CD4-positive, alpha-beta T cell treated with Interleukin-15 for 1 hour (primary cell): ENCODE data around the gene BZW2.
"Not testable (repeated sequence)": the region's sequence is repeated elsewhere in the genome, so short reads cannot be mapped to it uniquely, and the experiment has no call there.

Experiments used
- DNase-seq: peaks from one replicate; pipeline ENCODE4 v3.0.0-alpha.2; 2020

The BZW2 gene

GRCh38 chr7:16675277-16675676, 29.3 kb downstream of the BZW2 start:
- no peak for DNase-seq

GRCh38 chr7:16677978-16678494, 32.1 kb downstream of the BZW2 start:
- no peak for DNase-seq

DNA sequence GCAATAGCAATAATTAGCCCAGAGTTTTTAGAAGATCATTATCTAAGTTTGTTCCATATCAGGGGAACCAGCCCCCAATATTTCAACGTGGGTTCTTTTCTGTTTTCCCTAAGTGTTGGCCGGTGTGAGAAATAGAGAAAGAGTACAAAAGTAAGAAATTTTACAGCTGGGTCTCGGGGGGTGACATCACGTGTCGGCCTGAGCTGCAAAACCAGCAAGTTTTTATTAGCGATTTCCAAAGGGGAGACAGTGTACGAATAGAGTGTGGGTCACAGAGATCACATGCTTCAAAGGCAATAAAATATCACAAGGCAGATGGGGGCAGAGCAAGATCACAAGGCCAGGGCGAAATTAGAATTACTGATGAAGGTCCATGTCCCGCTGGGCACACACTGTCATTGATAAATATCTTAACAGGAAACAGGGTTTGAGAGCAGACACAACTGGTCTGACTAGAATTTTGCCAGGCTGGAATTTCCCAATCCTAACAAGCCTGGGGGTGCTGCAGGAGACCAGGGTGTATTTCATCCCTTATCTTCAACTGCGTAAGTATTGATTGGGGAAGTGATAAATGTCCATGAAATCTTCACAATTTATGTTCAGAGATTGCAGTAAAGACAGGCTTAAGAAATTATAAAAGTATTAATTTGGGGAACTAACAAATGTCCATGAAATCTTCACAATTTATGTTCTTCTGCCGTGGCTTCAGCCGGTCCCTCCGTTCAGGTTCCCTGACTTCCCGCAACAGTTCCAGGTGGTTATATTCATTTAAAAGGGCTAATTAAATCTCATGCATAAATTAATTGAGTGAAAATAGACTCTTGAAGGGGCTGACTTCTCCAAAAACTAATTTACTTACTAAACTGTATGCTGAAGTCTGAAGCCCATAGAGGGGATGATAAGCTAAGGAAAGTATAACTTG, 32.9 kb downstream of the BZW2 start:
- not testable (repeated sequence) for DNase-seq

DNA sequence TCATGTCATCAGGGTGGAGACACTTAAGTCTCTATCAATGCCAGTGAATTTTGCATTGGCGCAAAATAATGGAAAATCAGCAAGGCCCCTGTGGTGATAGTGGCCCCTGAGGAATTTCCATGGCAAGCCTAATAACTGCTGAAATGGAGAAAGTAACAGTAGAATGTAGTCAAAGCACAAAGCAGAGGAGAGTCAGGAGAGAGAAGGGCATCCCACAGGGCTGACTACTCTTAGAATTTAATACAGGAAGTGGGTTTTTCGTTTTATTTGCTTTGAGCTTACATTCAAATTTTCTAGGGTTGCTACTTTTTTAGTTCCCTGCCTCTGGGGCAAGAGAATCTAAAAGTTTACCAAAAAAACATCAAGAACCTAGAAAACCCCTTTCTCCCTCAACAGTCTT, 39.0 kb downstream of the BZW2 start:
- no peak for DNase-seq

GRCh38 chr7:16685535-16685934, 39.6 kb downstream of the BZW2 start:
- DNase-seq, result no peak

DNA sequence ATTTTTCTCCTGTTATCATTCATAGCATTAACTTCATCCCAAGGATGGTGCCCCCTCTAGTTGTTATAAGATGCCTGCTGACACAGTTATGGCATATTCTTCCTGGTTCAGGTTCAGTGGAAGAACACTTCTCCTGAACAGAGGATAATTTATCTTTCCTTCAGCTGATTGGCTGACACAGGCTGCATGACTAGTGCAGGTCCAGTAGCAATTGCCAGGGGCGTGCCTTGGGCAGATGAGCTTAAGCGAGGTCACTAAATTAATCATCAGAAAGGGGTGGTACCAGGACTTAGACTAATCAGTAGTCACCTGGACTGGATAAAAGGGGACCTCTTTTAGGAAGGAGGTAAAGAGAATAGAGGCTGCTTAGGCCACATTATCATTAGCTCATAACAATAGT, 42.3 kb downstream of the BZW2 start:
- DNase-seq, result no peak

DNA sequence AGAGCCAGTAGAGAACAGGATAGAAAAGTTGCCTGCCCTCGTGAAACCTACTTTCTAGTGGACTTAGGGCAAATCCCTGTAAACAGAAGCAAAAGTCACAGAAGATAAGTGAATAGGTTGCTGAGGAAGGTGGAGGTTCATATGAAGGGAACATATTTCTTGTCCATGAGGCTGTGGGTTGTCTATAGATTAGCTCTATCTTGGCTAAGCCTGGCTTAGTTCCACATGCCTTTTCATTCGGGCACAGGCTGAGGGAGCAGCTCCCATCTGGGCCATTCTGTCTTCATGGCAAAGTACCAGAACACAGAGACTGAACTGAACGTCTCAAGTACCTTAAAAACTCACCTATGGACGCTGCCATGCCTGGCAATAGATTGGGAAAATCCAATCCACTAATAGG, 45.3 kb downstream of the BZW2 start:
- no peak for DNase-seq

DNA sequence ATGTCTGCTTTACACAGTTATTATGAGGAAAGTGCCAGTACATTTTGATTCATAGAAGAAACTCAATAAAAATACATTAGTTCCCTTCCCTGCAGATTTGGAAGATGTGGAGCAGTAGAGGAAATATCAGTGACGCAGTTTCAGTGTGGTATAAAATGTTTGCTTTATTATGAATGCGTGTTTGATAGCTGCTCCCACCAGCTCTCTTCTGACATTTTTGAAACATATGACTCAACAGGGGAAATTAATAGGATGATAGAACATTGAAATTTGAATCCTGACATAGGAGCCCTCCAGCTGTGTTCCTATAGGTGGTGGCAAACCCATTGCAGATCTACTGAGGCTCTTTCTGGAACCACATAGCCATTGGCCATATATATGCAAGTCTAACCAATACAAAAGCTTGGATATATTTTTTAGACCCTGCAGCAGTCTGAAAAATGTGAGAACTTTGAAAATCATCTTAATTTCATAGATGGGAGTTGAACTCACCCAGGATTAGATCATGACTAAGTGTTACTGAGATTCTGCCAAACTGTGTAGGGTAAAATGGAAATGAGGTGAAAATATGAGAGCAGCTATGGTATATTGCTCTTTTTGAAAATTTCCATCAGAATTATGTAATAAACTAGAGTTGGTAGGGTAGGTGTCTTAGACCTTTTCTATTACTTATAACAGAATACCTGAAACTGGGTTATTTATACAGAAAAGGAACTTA, 47.8 kb downstream of the BZW2 start:
- no peak for DNase-seq

GRCh38 chr7:16694806-16695205, 48.8 kb downstream of the BZW2 start:
- DNase-seq, result no peak

- no peak for DNase-seq
Observed at GRCh38 chr7:16695621-16696237, 49.7 kb downstream of the BZW2 start.

DNA sequence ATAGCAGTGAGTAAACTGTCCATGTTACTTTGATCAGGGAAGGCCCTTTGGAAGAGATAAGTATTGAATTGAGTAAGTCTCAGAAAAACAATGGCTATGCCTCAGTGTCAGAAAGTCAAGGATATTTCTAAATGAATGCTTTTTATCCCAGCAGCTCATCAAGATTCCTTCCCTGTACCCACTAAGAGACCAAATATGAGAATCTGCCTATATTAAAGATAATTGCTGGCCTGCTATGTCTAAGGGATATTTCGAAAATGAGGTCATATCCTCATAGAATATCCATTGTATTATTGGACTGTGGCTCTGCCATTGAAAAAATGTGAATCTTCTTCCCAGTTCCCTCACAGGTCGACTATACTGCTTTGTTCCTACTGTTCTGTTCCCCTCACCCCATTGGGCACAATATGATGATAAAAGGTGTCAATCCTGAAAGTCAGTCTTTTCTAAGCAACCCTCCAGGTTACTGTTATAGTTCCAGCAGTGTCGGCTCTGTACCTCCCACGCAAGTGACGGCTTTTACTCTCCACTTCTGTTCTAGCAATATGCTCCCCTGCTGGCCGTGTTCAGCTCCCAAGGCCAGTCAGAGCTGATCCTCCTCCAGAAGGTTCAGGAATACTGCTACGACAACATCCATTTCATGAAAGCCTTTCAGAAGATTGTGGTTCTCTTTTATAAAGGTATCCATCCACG, 51.7 kb downstream of the BZW2 start:
- no peak for DNase-seq

DNA sequence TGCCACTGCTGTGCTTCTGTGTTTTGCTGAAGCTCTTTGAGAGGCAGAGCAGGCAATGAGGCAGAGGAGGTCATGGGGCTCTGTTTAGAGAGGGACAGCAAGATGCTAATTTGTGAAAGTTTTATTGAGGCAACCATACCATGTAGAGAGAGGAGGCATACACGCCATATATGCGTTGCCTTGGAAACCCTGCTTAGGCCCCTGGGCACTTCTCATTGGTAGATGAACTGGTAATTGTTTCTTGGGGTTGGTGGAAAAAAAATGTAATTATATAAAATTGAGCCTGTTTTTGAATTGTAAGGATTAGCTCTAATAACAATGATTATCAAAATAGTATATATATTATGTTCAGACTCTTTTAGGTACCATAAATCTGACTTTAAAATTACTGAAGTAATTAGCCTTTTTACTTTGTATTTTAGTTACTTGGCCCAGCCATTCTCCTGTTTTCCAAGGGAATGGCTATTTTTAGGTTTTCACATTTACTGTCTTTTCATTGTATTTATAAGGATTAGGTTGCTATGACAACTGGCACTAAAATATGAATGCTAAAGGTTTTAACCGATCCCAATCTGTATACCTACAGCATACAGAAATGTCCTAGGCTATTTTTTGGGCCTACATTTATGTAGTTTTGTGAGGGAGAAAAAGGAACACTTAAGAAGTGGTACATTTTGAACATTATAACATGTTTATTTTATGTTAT, 52.4 kb downstream of the BZW2 start:
- no peak for DNase-seq

DNA sequence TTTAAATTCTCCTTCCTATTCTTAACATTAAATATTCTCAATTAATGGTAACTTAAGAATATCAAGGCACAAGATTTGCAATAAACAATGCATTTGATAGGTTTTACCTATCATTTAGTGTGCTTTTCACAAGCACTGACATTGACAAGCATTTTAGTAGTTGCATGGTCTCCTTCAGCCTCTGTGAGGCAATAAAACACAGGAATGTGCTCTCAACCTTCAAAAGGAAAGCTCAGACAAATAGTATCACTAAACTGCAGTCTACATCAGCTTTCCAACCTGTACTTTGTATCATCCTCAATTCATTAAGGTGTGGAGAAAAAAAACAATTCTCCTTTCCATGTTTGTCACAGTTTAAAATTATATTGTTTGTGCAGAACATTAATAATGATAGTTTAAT, 56.5 kb downstream of the BZW2 start:
- no peak for DNase-seq

DNA sequence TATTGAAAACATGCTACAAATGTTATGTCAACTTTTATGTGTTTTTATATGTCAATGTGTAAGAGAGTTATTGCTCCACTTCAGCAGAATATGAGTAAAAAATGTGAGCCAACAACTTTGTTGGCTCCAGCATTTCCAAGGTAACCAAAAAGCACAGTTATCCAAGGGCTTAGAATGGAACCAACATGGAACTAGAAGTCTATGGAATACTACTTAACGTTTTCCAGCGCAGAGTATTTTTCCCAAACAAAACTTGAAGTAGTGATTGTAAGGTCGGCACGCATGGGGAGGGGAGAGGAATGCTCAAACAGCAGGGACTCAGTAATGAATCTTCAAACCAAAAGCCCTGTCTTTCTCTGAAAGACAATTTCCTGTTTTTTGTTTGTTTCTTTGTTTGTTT, 62.5 kb downstream of the BZW2 start:
- no peak for DNase-seq

DNA sequence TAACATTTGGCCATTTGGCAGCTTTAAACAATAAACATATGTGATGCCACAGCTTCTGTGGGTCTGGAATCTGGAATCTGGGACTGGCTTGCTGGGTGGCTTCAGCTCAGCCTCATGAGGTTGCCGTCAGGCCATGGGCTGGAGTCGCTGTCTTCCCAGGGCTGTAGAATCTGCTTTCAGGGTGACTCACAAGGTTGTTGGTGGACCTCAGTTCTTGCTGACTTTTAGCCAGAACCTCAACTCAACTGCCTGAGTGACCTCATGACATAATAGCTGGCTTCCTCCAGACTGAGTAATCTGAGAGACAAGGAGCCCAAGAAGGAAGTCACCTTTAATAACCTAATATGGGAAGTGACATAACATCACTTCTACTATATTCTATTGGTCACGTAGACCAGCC, 63.0 kb downstream of the BZW2 start:
- no peak for DNase-seq

DNA sequence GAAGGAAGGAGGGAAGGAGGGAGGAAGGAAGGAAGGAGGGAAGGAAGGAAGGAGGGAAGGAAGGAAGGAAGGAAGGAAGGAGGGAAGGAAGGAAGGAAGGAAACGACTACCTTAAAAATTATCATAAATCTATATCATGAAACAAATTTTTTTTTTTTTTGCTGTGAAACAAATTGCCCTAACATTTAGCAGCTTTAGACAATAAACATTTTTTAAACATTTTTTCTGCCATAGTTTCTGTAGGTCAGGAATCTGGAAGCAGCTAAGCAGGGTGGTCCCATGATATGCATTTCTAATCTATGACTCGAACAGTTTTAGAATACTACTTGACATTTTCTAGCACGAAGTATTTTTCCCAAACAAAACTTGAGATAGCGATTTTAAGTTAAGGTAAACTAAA, 64.7 kb downstream of the BZW2 start:
- no peak for DNase-seq

GRCh38 chr7:16711730-16712129, 65.7 kb downstream of the BZW2 start:
- DNase-seq, result no peak

GRCh38 chr7:16712916-16713315, 66.9 kb downstream of the BZW2 start:
- no peak for DNase-seq

GRCh38 chr7:16715928-16716327, 69.9 kb downstream of the BZW2 start:
- DNase-seq, result no peak

GRCh38 chr7:16718111-16718656, 72.2 kb downstream of the BZW2 start:
- no peak for DNase-seq

GRCh38 chr7:16719699-16720098, 73.7 kb downstream of the BZW2 start:
- DNase-seq, result no peak

DNA sequence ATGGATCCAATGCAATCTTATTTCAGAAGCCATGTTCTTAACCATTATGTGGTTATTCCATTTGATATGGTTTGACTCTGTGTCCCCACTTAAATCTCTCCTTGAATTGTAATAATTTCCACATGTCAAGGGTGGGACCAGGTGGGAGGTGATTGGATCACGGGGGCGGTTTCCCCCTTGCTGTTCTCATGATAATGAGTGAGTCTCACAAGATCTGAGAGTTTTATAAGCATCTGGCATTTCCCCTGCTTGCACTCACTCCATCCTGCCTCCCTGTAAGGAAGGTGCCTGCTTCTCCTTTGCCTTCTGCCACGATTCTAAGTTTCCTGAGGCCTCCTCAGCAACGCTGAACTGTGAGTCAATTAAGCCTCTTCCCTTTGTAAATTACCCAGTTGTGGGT, 75.6 kb downstream of the BZW2 start:
- no peak for DNase-seq
